HepG2 (cell line): ENCODE measurements around the gene U2SURP.

Experiments
- BRCA1 ChIP-seq: sonication (generic); formaldehyde crosslinking; IDR thresholded peaks from 2 replicates; pipeline ENCODE4 v1.4.0; 2020; ENCODE audit warnings: missing genetic modification reagents
- CBX1 ChIP-seq: IDR thresholded peaks from one replicate; pipeline ENCODE4 v1.6.1; 2016; ENCODE audit warnings: antibody characterized with exemption, low read depth
- CBX2 ChIP-seq, 2 experiments: fragments of 200-600 bp in 1 of 2; sonication (generic); formaldehyde crosslinking in 1 of 2; IDR thresholded peaks; 2 replicates each; pipeline versions ENCODE4 v1.7.0 to v1.8.1; 2018 to 2022; ENCODE audit warnings: low read depth in 2 of 2, low read length in 1 of 2, mild to moderate bottlenecking in 1 of 2, missing genetic modification reagents in 1 of 2
- CEBPB ChIP-seq: IDR thresholded peaks from 2 replicates; pipeline ENCODE4 v1.6.1; 2011; ENCODE audit warnings: low read depth, low read length, improper control_type of control experiment, borderline replicate concordance
- CHD2 ChIP-seq: IDR thresholded peaks from 2 replicates; pipeline ENCODE4 v1.6.1; 2011; ENCODE audit warnings: low read depth, low read length, improper control_type of control experiment
- NFYB ChIP-seq: sonication (generic); formaldehyde crosslinking; IDR thresholded peaks from 2 replicates; pipeline ENCODE4 v1.4.0; 2020; ENCODE audit warnings: missing genetic modification reagents
- RAD21 ChIP-seq: fragments of 450-650 bp; formaldehyde crosslinking; IDR thresholded peaks from 2 replicates; pipeline ENCODE4 v1.5.0; 2020; ENCODE audit warnings: mild to moderate bottlenecking
- TF ChIP-seq, protein P1 (sequence below): sonication (generic); formaldehyde crosslinking; IDR thresholded peaks from 2 replicates; pipeline ENCODE4 v1.5.1; 2020; ENCODE audit warnings: missing genetic modification reagents, mild to moderate bottlenecking, borderline replicate concordance
- TF ChIP-seq, protein P2 (sequence below): sonication (generic); formaldehyde crosslinking; IDR thresholded peaks from 2 replicates; pipeline ENCODE4 v1.4.0; 2020; ENCODE audit warnings: missing genetic modification reagents
- TF ChIP-seq, protein P3 (sequence below): sonication (generic); formaldehyde crosslinking; IDR thresholded peaks from 2 replicates; pipeline ENCODE4 v1.5.0; 2020; ENCODE audit warnings: mild to moderate bottlenecking, missing genetic modification reagents, moderate library complexity

DNA sequence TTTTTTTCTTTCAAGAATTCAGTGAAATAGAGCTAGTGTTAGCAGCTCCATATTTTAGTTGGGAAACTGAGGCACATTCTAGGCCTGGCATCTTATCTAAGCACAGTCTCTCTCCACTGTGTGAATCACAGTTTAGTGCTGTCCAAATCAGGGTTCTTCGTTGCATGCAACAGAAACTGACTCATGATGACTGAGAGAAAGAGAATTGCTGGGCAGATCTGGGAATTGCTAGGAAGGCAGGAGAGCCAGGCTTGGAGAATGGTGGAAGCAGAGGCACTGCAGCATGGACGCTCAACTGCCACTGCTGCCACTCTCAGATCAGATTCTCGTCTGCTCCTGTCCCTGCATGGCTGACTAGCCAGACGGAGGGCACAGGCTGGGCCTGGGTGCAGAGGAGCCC is 77.5 kb downstream of the U2SURP start:
- TF ChIP-seq CEBPB (no peak), CHD2 (no peak), NFYB (CRISPR knock-in tag) (no peak), CBX2 (IDR thresholded peaks at IDR 0.05; ENCODE audit: low read depth, low read length) (no peak), CBX2 (CRISPR knock-in tag; IDR thresholded peaks at IDR 0.05; ENCODE audit: low read depth) (no peak), RAD21 (no peak), CBX1 (no peak), BRCA1 (CRISPR knock-in tag) (no peak)
- TF ChIP-seq, protein P1, sequence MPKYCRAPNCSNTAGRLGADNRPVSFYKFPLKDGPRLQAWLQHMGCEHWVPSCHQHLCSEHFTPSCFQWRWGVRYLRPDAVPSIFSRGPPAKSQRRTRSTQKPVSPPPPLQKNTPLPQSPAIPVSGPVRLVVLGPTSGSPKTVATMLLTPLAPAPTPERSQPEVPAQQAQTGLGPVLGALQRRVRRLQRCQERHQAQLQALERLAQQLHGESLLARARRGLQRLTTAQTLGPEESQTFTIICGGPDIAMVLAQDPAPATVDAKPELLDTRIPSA (CRISPR knock-in tag), result no peak
- TF ChIP-seq, protein P2, sequence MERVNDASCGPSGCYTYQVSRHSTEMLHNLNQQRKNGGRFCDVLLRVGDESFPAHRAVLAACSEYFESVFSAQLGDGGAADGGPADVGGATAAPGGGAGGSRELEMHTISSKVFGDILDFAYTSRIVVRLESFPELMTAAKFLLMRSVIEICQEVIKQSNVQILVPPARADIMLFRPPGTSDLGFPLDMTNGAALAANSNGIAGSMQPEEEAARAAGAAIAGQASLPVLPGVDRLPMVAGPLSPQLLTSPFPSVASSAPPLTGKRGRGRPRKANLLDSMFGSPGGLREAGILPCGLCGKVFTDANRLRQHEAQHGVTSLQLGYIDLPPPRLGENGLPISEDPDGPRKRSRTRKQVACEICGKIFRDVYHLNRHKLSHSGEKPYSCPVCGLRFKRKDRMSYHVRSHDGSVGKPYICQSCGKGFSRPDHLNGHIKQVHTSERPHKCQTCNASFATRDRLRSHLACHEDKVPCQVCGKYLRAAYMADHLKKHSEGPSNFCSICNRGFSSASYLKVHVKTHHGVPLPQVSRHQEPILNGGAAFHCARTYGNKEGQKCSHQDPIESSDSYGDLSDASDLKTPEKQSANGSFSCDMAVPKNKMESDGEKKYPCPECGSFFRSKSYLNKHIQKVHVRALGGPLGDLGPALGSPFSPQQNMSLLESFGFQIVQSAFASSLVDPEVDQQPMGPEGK (CRISPR knock-in tag), result no peak
- TF ChIP-seq, protein P3, sequence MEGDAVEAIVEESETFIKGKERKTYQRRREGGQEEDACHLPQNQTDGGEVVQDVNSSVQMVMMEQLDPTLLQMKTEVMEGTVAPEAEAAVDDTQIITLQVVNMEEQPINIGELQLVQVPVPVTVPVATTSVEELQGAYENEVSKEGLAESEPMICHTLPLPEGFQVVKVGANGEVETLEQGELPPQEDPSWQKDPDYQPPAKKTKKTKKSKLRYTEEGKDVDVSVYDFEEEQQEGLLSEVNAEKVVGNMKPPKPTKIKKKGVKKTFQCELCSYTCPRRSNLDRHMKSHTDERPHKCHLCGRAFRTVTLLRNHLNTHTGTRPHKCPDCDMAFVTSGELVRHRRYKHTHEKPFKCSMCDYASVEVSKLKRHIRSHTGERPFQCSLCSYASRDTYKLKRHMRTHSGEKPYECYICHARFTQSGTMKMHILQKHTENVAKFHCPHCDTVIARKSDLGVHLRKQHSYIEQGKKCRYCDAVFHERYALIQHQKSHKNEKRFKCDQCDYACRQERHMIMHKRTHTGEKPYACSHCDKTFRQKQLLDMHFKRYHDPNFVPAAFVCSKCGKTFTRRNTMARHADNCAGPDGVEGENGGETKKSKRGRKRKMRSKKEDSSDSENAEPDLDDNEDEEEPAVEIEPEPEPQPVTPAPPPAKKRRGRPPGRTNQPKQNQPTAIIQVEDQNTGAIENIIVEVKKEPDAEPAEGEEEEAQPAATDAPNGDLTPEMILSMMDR (CRISPR knock-in tag), result no peak
